ENCODE measurements around the gene NAT8L.

The NAT8L gene

DNA sequence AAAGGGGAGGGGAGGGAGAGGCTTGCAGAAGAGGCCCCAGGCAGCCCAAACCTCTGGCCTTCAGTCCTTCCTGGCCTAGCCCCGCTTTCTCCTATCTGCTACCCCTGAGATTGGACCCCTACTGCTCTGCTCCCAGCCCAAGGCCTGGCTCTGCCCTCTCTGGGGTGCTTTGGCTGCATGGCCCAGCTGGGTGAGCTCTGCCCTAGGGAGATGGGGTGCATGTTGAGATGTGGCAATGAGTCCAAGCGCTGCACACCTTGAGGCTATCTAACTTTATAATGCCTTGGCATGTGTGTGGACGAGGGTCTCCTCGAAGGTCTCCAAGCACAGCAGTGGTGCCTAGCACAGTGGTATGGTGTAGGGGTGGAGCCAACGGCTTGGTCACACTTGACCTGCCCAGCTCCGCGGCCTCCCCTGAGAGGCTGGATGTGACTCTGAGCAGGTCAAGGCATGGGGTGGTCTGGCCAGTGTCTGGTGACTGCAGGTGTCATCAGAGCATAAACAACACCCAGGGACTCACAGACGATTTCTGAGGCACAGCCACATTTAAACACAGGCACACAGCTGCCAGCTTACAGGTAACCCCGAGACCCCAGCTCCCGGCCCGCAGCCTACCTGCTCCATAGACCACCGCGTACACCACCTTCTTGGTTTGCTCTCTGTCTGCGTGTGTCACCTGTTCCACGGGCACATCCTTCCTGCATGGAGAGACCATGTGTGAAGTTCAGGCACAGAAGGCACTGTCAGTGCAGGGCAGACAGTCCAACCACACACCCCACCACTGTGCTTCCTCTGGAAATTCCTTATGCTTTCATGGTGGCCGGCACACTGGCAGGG, 36.3 kb downstream of the NAT8L start:
- DNase-seq (ENCODE audit: low read depth) = peak; percentile 44

DNA sequence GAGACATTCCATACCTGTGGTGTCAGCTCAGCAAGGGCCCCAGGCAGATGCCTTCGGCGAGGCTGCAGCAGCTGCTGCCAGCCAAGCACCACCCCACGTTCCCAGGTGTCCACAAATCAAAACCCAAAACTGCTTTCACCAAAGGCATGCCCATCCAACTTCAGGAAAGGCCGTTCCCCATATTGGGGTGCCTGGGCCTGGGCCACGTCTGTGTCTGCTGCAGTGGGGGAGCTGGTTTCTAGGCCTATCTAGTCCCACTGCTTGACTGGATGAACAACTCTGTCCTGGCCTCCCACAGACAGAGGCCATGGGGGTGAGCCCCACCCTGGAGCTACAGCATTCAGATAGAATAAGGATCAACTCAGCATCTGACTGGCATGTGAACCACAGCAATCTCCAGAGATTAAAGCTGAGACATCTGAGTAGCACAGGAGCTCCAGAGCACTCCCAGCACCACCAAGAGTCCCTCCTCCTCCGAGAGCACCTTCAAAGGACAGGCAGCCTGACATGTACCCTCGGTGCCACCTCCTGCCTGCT, 37.0 kb downstream of the NAT8L start:
- DNase-seq (ENCODE audit: low read depth) = no peak

DNA sequence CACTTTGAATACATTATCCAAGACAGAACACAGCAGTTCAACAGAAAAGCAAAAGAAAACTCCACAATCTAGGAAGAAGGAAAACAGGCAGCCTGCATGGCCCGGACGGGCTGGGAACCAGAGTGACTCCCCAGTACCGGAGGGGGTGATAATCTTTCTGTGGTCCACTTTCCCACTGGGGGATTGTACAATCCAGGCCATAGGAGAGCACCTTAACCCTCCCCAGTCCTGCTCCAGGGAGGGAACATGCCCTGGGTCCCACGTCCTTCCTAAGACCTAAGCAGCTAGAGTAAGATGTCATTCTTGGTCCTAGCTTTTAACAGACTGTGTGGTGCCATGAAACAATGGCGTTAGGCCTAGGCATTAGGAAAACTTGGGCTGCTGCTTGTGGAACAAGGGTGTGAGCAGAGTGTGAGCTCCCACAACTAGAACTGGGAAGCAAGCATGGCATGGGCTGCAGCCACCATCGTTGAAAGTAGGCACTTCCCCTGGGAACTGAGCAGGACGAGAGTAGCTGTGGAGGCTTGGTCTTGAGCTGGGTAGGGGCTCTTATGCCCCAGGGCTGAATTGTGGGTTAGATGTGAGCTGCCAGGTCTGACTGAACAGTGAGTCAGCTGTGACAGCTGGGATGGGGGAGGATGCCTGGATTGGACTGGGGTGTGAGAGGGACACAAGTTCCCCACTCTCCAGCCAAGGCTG, 42.4 kb downstream of the NAT8L start:
- DNase-seq (ENCODE audit: low read depth) = peak; percentile 53

DNA sequence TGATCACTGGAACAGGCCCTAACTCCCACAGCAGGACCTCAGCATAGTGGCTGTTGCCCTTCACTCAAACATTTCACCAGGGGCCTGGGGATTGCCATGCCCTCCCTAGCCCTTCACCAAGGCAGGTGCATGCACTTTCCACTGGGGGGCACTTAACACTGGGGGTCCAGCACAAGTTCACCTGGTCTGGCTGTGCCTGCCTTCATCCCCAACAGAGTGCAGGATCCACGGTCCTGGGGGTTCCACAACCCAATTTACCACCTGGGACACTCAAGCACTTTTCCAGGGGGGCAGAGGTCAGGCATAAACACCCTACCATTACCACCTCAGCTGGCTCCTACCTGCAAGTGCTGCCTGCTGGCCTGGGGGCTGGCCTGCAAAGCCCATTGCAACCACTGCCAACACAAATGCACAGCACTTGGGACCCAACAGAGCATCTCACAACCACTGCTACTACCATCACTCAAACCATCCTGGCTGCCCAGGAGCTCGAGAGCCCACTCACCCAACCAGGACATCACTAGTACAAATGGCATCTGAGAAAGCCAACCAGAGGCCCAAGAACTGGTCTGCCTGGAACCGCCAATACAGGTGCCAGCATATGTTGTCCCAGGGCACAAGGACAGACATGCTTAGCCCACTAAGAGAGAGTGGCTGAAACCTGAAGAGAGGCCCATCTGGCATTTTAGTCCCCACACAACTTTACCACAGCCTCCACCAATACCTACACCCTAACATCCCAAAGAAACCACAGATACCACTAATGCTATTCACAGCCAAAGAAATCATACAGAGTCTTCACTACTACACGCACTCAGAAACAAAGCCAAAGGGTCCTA, 43.1 kb downstream of the NAT8L start:
- DNase-seq (ENCODE audit: low read depth) = no peak

DNA sequence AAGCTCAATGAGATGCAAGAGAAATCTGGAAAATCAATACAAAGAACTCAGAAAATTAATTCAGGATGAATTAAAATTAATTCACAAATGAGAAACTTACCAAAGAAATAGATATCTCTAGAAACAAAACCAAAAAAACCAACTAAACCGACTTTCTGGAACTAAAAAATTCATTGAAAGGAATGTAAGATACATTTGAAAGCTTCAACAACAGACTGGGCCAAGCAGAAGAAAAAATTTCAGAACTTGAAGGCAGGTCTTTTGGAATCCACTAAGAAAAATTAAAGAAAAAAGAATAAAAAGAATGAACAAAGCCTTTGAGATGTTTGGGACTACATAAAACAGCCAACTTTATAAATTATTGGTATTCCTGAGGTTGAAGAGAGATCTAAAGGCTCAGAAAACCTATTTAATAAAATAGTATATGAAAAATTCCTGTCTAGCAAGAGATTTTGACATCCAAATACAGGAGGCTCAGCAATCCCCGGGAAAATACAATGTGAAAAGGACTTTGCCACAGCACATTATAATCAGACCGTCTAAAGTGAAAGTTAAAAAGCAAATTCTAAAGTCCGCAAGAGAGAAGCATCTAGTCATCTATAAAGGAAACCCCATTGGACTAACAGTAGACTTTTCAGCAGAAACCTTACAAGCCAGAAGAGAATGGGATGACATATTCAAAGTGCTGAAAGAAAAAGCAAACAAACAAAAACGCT, 44.2 kb downstream of the NAT8L start:
- DNase-seq (ENCODE audit: low read depth) = no peak

DNA sequence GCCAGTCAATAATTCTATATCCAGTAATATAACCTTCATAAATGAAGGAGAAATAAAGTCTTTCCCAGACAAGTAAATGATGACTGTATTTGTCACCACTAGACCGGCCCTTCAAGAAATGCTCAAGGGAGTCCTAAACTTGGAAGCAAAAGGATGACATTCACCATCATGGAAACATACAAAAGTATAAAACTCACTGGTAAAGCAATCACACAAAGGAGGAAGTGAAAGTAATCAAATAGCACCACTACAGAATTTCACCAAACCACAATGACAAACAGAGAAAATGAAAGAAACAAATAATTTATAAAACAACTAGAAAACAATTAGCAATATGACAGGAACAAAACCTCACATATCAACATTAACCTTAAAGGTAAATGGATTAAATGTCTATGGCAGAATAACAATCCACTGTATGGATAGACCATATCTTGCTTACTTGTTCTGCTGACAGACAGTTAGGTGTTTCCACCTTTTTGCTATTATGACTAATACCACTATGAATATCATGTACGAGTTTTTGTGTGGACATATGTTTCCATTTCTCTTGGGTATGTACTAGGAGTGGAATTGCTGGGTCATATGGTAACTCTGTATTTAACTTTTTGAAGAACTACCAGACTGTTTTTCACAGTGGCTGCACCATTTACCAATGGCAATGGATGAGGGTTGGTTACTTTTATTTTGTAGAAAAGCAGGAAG, 44.9 kb downstream of the NAT8L start:
- no peak for DNase-seq (ENCODE audit: low read depth)

DNA sequence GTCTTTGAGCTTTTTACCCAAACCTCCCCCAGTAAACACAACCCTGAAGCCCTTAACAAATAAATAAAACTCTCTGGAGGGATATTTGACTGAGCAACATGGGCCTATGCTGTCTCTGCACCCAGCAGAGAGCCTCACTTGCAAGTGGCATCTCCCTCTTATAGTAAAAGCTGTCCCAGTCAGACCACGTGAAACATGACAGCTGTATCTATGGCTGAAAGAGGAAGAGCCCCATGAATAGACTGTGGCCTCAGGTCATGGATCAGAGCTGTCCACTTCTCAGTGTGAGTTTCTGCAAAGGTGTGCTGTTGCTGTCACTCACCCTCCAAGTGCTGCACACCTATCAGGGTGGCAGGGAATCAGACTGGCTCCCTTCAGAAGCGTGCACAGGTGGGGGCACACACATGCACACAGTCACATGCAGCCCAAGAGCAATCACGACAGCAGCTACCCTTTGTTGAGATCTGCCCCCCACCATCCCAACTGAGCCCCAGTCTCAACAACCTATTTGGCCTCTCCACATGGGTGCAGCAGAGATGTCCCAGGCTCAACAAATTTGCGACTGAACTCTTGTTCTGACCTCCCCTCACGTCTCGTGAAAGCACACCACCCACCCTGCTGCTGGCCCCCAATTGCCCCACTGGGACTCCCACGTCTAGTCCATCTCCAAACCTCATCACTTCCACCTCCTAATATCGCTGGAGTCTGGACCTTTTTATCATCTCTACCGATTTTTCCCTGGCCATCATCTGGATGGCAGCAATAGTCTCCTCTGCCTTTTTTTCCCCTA, 45.6 kb downstream of the NAT8L start:
- no peak for DNase-seq (ENCODE audit: low read depth)

DNA sequence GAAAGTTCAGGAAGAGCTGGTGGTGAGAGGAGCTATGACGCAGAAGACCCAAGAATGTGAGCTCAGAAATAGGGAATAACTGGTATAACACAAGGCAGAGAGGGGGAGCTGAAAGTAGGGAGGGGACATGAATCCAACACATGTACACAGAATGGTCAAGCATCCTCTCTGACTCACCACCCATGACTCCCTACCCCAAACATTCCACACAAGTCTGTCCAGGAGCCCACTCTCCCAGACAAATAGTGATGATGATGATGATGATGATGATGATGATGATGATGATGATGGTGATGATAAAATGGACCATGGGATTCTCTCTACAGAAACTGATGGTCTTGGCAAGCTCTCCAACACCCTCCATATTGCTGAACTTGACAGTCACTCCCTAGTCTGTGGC, 46.4 kb downstream of the NAT8L start:
- DNase-seq (ENCODE audit: low read depth) = peak; percentile 55

DNA sequence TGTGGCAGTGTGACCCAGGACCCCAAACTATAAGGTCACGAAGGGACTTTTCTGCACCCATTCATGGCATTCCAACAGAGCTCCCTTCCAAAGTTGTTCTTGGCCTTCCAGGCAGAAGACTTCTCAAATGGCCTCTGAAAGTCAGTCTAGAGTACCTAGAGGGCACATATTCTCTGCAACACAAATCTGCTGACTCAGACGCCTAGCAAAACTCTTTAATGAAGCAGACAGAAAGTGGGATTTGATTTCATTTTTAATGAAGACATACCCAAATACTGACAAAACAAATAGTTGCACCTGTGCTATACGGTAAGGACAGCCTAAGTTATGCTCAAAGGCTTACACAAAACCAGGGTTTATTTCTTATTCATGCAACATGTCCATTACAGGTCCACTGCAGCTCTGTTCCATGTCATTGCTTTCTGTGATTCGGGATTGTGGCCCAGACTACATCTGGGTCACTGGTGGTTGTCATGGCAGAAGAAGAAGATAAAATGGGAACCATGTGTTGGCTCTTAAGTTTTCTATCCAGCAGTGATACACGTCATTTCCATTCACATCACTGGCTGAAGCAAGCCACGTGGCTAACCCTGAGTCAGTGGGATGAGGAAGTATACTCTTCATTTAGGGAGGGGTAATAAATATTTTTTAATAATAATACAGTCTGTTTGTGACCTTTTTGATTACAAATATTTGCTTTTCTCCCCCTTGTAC, 57.7 kb downstream of the NAT8L start:
- no peak for DNase-seq (ENCODE audit: low read depth)
